ENCODE data around the gene LYAR. TPM values are rescaled to one million over a fixed set of nuclear protein-coding genes. Genes with fewer than 3 reads are reported as not detected.

Gene LYAR
- polyA plus RNA-seq, 4 donors = 4.5 to 19.7 (median 11.1) TPM

DNA sequence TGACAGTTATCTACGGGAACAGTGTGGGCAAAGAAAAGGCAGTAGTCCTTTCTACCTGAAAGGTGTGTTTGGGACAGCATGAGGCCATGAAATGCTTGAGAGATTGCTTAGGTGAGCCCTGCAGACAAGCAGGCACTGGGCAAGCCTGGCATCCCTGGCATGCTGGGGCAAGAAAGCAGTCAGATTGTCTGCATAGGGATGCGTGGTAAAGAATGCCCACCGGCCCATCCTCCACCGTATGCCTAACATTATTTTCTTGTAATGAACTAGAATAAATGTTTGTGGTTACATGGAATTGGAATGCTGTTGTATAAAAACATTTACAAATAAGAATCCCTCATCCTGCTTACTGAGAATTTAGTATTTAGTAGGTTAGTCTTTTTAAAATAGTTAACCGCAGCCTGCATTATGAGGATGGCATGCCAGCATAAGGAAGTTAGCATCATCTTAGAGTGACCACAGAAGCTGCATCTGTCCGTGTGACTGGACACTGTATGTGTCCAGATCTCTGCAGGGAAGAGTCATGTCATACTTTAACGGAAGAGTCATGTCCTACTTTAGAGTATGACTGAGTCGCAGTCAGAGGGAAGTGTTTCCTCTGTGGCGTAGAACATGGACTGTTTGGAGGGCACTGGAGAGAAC is 19.0 kb upstream of the LYAR start:
- Histone ChIP-seq H3K4me1 (ENCODE audit: control insufficient read depth in 3 of 3, insufficient read depth in 2 of 3, low read depth in 1 of 3, low read length in 2 of 3) (no peaks in the 10 kb centered on the region), H3K9me3 (ENCODE audit: control insufficient read depth in 2 of 2, insufficient read depth in 1 of 2, low read depth in 1 of 2, low read length in 1 of 2) (no peaks in the 10 kb centered on the region), H3K27ac (ENCODE audit: low read depth in 1 of 3, low read length in 2 of 3) (no peak overlapping the region), H3K27me3 (ENCODE audit: control insufficient read depth in 3 of 3, insufficient read depth in 3 of 3, low read length in 3 of 3) (no peaks in the 10 kb centered on the region), H3K36me3 (ENCODE audit: control insufficient read depth in 3 of 3, insufficient read depth in 2 of 3, low read depth in 1 of 3, low read length in 3 of 3) (peaks cover 0 to 32% (median 3%) of the 10 kb centered on the region in 3 donors), H3K4me3 (ENCODE audit: low read depth in 1 of 3, low read length in 3 of 3) (no peak overlapping the region)
- FAIRE-seq (no peak), DNase-seq (no peak)
- 89 to 97% (median 96%) methylated on average over 9 of the region's 9 CpGs for WGBS, 3 donors

DNA sequence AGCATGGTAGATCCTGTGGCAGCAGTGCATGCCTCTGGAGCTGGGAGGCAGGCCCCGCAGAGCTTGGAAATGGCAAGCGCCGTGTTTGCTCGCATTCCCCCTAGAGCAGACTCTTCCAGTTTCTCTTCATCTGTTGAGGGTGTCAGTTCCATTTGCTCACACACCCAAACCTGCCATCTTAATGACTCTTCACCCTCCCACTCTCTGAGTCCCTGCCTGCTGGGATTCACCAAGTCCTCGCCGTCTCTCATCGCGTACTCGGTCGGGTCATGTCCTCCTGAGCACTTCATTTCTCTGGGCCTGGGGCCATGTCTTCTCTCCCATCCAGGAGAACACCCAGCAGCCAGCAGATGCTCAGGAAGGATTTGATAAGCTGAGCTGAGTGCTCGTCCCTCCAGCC is 17.0 kb upstream of the LYAR start:
- WGBS, 3 donors = 96 to 98% (median 96%) methylated on average over 11 of the region's 11 CpGs
- peaks cover under 1 to 25% (median 10%) of the 10 kb centered on the region in 3 donors for H3K36me3 ChIP-seq (ENCODE audit: control insufficient read depth in 3 of 3, insufficient read depth in 2 of 3, low read depth in 1 of 3, low read length in 3 of 3)
- no peaks in the 10 kb centered on the region for H3K9me3 ChIP-seq (ENCODE audit: control insufficient read depth in 2 of 2, insufficient read depth in 1 of 2, low read depth in 1 of 2, low read length in 1 of 2)
- H3K27ac ChIP-seq (ENCODE audit: low read depth in 1 of 3, low read length in 2 of 3) = no peak overlapping the region
- H3K27me3 ChIP-seq (ENCODE audit: control insufficient read depth in 3 of 3, insufficient read depth in 3 of 3, low read length in 3 of 3) = no peaks in the 10 kb centered on the region
- DNase-seq (no peak), FAIRE-seq (no peak)
- no peak overlapping the region for H3K4me3 ChIP-seq (ENCODE audit: low read depth in 1 of 3, low read length in 3 of 3)
- H3K4me1 ChIP-seq (ENCODE audit: control insufficient read depth in 3 of 3, insufficient read depth in 2 of 3, low read depth in 1 of 3, low read length in 2 of 3) = no peaks in the 10 kb centered on the region

DNA sequence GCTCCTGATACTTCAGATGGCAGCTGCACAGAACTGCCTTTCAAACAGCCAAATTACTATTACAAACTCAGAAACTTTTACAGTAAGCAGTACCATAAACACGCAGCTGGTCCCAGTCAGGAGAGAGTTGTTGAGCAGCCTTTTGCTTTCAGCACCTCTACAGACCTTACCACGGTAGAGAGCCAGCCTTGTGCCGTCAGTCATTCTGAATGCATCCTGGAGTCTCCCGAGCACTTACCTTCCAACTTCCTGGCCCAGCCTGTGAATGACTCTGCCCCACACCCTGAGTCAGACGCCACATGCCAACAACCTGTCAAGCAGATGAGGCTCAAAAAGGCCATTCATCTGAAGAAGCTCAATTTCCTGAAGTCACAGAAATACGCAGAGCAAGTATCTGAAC is 12.5 kb upstream of the LYAR start:
- FAIRE-seq (no peak), DNase-seq (no peak)
- Histone ChIP-seq H3K27me3 (ENCODE audit: control insufficient read depth in 3 of 3, insufficient read depth in 3 of 3, low read length in 3 of 3) (no peaks in the 10 kb centered on the region), H3K27ac (ENCODE audit: low read depth in 1 of 3, low read length in 2 of 3) (no peak overlapping the region), H3K4me3 (ENCODE audit: low read depth in 1 of 3, low read length in 3 of 3) (no peak overlapping the region), H3K4me1 (ENCODE audit: control insufficient read depth in 3 of 3, insufficient read depth in 2 of 3, low read depth in 1 of 3, low read length in 2 of 3) (no peaks in the 10 kb centered on the region), H3K36me3 (ENCODE audit: control insufficient read depth in 3 of 3, insufficient read depth in 2 of 3, low read depth in 1 of 3, low read length in 3 of 3) (peaks cover 5 to 27% (median 12%) of the 10 kb centered on the region in 3 donors), H3K9me3 (ENCODE audit: control insufficient read depth in 2 of 2, insufficient read depth in 1 of 2, low read depth in 1 of 2, low read length in 1 of 2) (no peaks in the 10 kb centered on the region)
- 69 to 73% (median 70%) methylated on average over 6 of the region's 6 CpGs for WGBS, 3 donors

DNA sequence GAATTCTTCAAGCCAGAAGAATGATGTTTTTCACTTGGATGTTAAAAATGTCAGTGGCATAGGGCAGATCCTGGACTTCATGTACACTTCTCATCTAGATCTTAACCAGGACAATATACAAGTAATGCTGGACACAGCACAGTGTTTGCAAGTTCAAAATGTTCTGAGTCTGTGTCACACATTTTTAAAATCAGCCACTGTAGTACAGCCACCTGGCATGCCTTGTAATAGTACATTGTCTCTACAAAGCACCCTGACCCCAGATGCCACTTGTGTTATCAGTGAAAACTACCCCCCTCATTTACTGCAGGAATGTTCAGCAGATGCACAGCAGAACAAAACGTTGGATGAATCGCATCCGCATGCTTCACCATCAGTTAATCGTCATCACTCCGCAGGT is 12.0 kb upstream of the LYAR start:
- H3K27ac ChIP-seq (ENCODE audit: low read depth in 1 of 3, low read length in 2 of 3) = no peak overlapping the region
- peaks cover 5 to 22% (median 12%) of the 10 kb centered on the region in 3 donors for H3K36me3 ChIP-seq (ENCODE audit: control insufficient read depth in 3 of 3, insufficient read depth in 2 of 3, low read depth in 1 of 3, low read length in 3 of 3)
- no peaks in the 10 kb centered on the region for H3K4me1 ChIP-seq (ENCODE audit: control insufficient read depth in 3 of 3, insufficient read depth in 2 of 3, low read depth in 1 of 3, low read length in 2 of 3)
- WGBS, 3 donors = 86 to 91% (median 88%) methylated on average over 5 of the region's 5 CpGs
- no peaks in the 10 kb centered on the region for H3K27me3 ChIP-seq (ENCODE audit: control insufficient read depth in 3 of 3, insufficient read depth in 3 of 3, low read length in 3 of 3)
- no peak for DNase-seq
- H3K9me3 ChIP-seq (ENCODE audit: control insufficient read depth in 2 of 2, insufficient read depth in 1 of 2, low read depth in 1 of 2, low read length in 1 of 2) = no peaks in the 10 kb centered on the region
- FAIRE-seq = no peak
- no peak overlapping the region for H3K4me3 ChIP-seq (ENCODE audit: low read depth in 1 of 3, low read length in 3 of 3)

DNA sequence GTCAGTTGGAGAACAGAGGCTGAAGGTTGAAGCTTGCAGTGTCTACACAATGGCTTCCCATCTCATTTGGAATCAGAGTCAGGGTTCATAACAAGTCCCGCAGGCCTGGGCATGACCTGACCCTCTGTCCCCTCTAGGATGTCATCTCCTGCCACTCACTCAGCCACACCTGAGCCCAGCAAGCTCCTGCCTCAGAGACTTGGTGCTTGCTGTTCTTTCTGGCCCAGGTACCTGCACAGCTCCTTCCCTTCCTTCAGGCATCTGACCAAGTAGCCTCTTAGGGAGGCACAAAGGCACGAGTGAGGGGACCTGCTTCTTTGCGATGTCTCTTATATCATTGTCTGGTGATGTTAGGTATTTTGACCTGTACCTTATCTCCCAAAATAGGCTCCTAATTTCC is 9.1 kb upstream of the LYAR start:
- WGBS, 3 donors = 91 to 95% (median 94%) methylated on average over 3 of the region's 3 CpGs
- no peak for DNase-seq
- H3K9me3 ChIP-seq (ENCODE audit: control insufficient read depth in 2 of 2, insufficient read depth in 1 of 2, low read depth in 1 of 2, low read length in 1 of 2) = peaks cover 0 to 4% of the 10 kb centered on the region in 2 donors
- H3K4me1 ChIP-seq (ENCODE audit: control insufficient read depth in 3 of 3, insufficient read depth in 2 of 3, low read depth in 1 of 3, low read length in 2 of 3) = no peaks in the 10 kb centered on the region
- no peak overlapping the region for H3K27ac ChIP-seq (ENCODE audit: low read depth in 1 of 3, low read length in 2 of 3)
- no peaks in the 10 kb centered on the region for H3K27me3 ChIP-seq (ENCODE audit: control insufficient read depth in 3 of 3, insufficient read depth in 3 of 3, low read length in 3 of 3)
- H3K36me3 ChIP-seq (ENCODE audit: control insufficient read depth in 3 of 3, insufficient read depth in 2 of 3, low read depth in 1 of 3, low read length in 3 of 3) = peaks cover 5 to 12% (median 9%) of the 10 kb centered on the region in 3 donors
- no peak overlapping the region for H3K4me3 ChIP-seq (ENCODE audit: low read depth in 1 of 3, low read length in 3 of 3)
- FAIRE-seq = no peak

DNA sequence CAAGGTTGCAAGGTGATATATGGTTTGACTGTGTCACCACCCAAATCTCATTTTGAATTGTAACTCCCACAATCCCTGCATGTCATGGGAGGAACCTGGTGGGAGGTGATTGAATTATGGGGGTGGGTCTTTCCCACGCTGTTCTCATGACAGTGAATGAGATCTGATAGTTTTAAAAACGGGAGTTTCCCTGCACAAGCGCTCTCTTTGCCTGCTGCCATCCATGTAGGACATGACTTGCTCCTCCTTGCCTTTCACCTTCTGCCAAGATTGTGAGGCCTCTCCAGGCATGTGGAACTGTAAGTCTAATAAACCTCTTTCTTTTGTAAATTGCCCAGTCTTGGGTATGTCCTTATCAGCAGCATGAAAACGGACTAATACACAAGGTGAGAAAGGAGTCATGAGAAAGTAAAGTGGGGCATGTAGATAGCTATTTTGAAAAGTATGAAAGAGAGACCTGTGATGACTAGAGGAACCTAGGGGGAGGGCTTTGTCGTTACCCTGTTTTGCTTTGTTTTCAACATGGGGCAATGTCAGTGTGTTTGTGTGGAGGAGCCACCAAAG is 6.4 kb upstream of the LYAR start:
- peaks cover 0 to 2% (median 0%) of the 10 kb centered on the region in 3 donors for H3K4me1 ChIP-seq (ENCODE audit: control insufficient read depth in 3 of 3, insufficient read depth in 2 of 3, low read depth in 1 of 3, low read length in 2 of 3)
- H3K36me3 ChIP-seq (ENCODE audit: control insufficient read depth in 3 of 3, insufficient read depth in 2 of 3, low read depth in 1 of 3, low read length in 3 of 3) = peaks cover 2 to 7% (median 3%) of the 10 kb centered on the region in 3 donors
- 94 to 95% (median 94%) methylated on average over 5 of the region's 5 CpGs for WGBS, 3 donors
- H3K27ac ChIP-seq (ENCODE audit: low read depth in 1 of 3, low read length in 2 of 3) = no peak overlapping the region
- H3K4me3 ChIP-seq (ENCODE audit: low read depth in 1 of 3, low read length in 3 of 3) = no peak overlapping the region
- FAIRE-seq (no peak), DNase-seq (no peak)
- peaks cover 0 to 4% of the 10 kb centered on the region in 2 donors for H3K9me3 ChIP-seq (ENCODE audit: control insufficient read depth in 2 of 2, insufficient read depth in 1 of 2, low read depth in 1 of 2, low read length in 1 of 2)
- H3K27me3 ChIP-seq (ENCODE audit: control insufficient read depth in 3 of 3, insufficient read depth in 3 of 3, low read length in 3 of 3) = no peaks in the 10 kb centered on the region

- WGBS, 3 donors = 96 to 97% (median 96%) methylated on average over 3 of the region's 3 CpGs
- DNase-seq (no peak), FAIRE-seq (no peak)
- peaks cover 0 to 4% of the 10 kb centered on the region in 2 donors for H3K9me3 ChIP-seq (ENCODE audit: control insufficient read depth in 2 of 2, insufficient read depth in 1 of 2, low read depth in 1 of 2, low read length in 1 of 2)
- no peak overlapping the region for H3K4me3 ChIP-seq (ENCODE audit: low read depth in 1 of 3, low read length in 3 of 3)
- H3K27ac ChIP-seq (ENCODE audit: low read depth in 1 of 3, low read length in 2 of 3) = no peak overlapping the region
- H3K27me3 ChIP-seq (ENCODE audit: control insufficient read depth in 3 of 3, insufficient read depth in 3 of 3, low read length in 3 of 3) = no peaks in the 10 kb centered on the region
- peaks cover 2 to 16% (median 6%) of the 10 kb centered on the region in 3 donors for H3K4me1 ChIP-seq (ENCODE audit: control insufficient read depth in 3 of 3, insufficient read depth in 2 of 3, low read depth in 1 of 3, low read length in 2 of 3)
- H3K36me3 ChIP-seq (ENCODE audit: control insufficient read depth in 3 of 3, insufficient read depth in 2 of 3, low read depth in 1 of 3, low read length in 3 of 3) = no peaks in the 10 kb centered on the region
Measured at GRCh38 chr4:4293279-4293678, 3.3 kb upstream of the LYAR start.

DNA sequence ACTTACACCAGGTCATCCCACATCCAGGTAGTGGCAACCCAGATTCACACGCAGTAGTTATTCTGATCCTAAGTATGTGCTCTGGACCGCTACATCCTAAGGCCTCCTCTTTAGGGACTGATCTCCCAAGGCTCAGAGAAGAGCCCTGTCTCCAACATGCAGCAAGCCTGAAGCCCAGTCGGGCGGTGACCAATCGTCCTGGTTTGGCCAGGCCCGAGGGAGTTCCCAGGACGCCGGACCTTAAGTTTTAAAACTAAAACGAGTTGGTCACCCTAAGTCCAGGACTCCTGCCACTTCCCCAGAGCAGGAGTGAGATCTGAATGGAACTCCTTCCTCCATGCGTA is 385 bp downstream of the LYAR start:
- FAIRE-seq = no peak
- H3K4me3 ChIP-seq (ENCODE audit: low read depth in 1 of 3, low read length in 3 of 3) = peak overlapping the region; percentile 55 to 83 (median 77)
- DNase-seq = no peak
- H3K36me3 ChIP-seq (ENCODE audit: control insufficient read depth in 3 of 3, insufficient read depth in 2 of 3, low read depth in 1 of 3, low read length in 3 of 3) = peaks cover 0 to 5% (median 0%) of the 10 kb centered on the region in 3 donors
- peaks cover 4 to 16% (median 6%) of the 10 kb centered on the region in 3 donors for H3K4me1 ChIP-seq (ENCODE audit: control insufficient read depth in 3 of 3, insufficient read depth in 2 of 3, low read depth in 1 of 3, low read length in 2 of 3)
- peak overlapping the region; percentile 37 to 65 (median 62) for H3K27ac ChIP-seq (ENCODE audit: low read depth in 1 of 3, low read length in 2 of 3)
- 0 to 1% (median 1%) methylated on average over 9 to 10 of the region's 10 CpGs for WGBS, 3 donors
- H3K9me3 ChIP-seq (ENCODE audit: control insufficient read depth in 2 of 2, insufficient read depth in 1 of 2, low read depth in 1 of 2, low read length in 1 of 2) = no peaks in the 10 kb centered on the region
- H3K27me3 ChIP-seq (ENCODE audit: control insufficient read depth in 3 of 3, insufficient read depth in 3 of 3, low read length in 3 of 3) = no peaks in the 10 kb centered on the region

All from small intestine (tissue), 7 donors.